ENCODE data around the gene CGB5.
"Not testable (repeated sequence)": the region's sequence is repeated elsewhere in the genome, so short reads cannot be mapped to it uniquely, and the experiment has no call there.

Gene CGB5

GRCh38 chr19:49043548-49043947, at the start of gene CGB5:
Gene CGB5, plus strand, starts transcription at chr19:49043848. Its CDS starts 362 bp downstream, at chr19:49044210.
- not testable (repeated sequence) for DNase-seq

GRCh38 chr19:48994035-48994386, 49.6 kb upstream of the CGB5 start:
- DNase-seq, result no peak

- no peak for DNase-seq
These were observed 45.7 kb upstream of the CGB5 start for GRCh38 chr19:48997972-48998371.

GRCh38 chr19:48999481-49000325, 43.9 kb upstream of the CGB5 start:
- DNase-seq, result no peak

GRCh38 chr19:49004133-49004532, 39.5 kb upstream of the CGB5 start:
- DNase-seq, result no peak

GRCh38 chr19:49004964-49005614, 38.6 kb upstream of the CGB5 start:
- no peak for DNase-seq

- DNase-seq, result no peak
These were observed 36.7 kb upstream of the CGB5 start for GRCh38 chr19:49006905-49007304.

GRCh38 chr19:49009828-49010227, 33.8 kb upstream of the CGB5 start:
- no peak for DNase-seq

- DNase-seq, result no peak
These were observed 33.2 kb upstream of the CGB5 start for GRCh38 chr19:49010453-49010852.

GRCh38 chr19:49011194-49011593, 32.5 kb upstream of the CGB5 start:
- DNase-seq, result no peak

GRCh38 chr19:49014123-49014869, 29.4 kb upstream of the CGB5 start:
- no peak for DNase-seq

- no peak for DNase-seq
These were observed 28.8 kb upstream of the CGB5 start for GRCh38 chr19:49014870-49015255.

GRCh38 chr19:49016067-49016839, 27.4 kb upstream of the CGB5 start:
- no peak for DNase-seq

GRCh38 chr19:49017041-49017665, 26.5 kb upstream of the CGB5 start, which contains the start of gene LHB:
Gene LHB, minus strand, starts transcription at chr19:49017091. Its CDS starts 10 bp downstream, at chr19:49017081.
- no peak for DNase-seq

- DNase-seq, result no peak
These were observed 25.8 kb upstream of the CGB5 start for GRCh38 chr19:49017666-49018351.

GRCh38 chr19:49018388-49019241, 25.0 kb upstream of the CGB5 start:
- not testable (repeated sequence) for DNase-seq

GRCh38 chr19:49019242-49019932, 24.3 kb upstream of the CGB5 start:
- DNase-seq, result no peak

- no peak for DNase-seq
These were observed 23.3 kb upstream of the CGB5 start for GRCh38 chr19:49020342-49020741.

GRCh38 chr19:49020931-49021895, 22.4 kb upstream of the CGB5 start:
- no peak for DNase-seq
